Cortex of kidney (tissue), 1 donor: Measurements from ENCODE around the gene HOTAIR.

Experiments
- DNase-seq: peaks from one replicate; lab custom pipeline; 2025; lab: John Stamatoyannopoulos, UW

HOTAIR gene

GRCh38 chr12:54011665-54012532 is 37.1 kb upstream of the HOTAIR start:
- DNase-seq, result no peak

GRCh38 chr12:54010972-54011664 is 36.4 kb upstream of the HOTAIR start:
- no peak for DNase-seq

GRCh38 chr12:54010053-54010971 is 35.6 kb upstream of the HOTAIR start:
- no peak for DNase-seq

GRCh38 chr12:54009171-54010052 is 34.7 kb upstream of the HOTAIR start:
- no peak for DNase-seq

- no peak for DNase-seq
Measured at GRCh38 chr12:54008260-54008552, 33.5 kb upstream of the HOTAIR start.

GRCh38 chr12:54007538-54008259 is 32.9 kb upstream of the HOTAIR start:
- DNase-seq, result no peak

- DNase-seq, result no peak
Measured at GRCh38 chr12:54006559-54007220, 31.9 kb upstream of the HOTAIR start.

GRCh38 chr12:54005853-54006558 is 31.3 kb upstream of the HOTAIR start:
- DNase-seq, result no peak

GRCh38 chr12:54005531-54005852 is 30.7 kb upstream of the HOTAIR start:
- DNase-seq, result no peak

- no peak for DNase-seq
Measured at GRCh38 chr12:54004841-54005530, 30.2 kb upstream of the HOTAIR start.

GRCh38 chr12:54004063-54004840 is 29.5 kb upstream of the HOTAIR start:
- no peak for DNase-seq

- DNase-seq, result no peak
Measured at GRCh38 chr12:54003625-54004024, 28.9 kb upstream of the HOTAIR start.

- DNase-seq, result no peak
Measured at GRCh38 chr12:54002915-54003389, 28.2 kb upstream of the HOTAIR start.

GRCh38 chr12:54002278-54002914 is 27.6 kb upstream of the HOTAIR start:
- DNase-seq, result no peak

- DNase-seq, result no peak
Measured at GRCh38 chr12:54001283-54002187, 26.8 kb upstream of the HOTAIR start.
